HUES6 (cell line): Measurements from ENCODE around the gene NOL3.
A peak's percentile ranks its signal among the peaks of the same experiment; 100 is the strongest.

ENCODE experiments used
- H3K27ac ChIP-seq: 2 replicates; pipeline ENCODE4 v1.7.0; 2013; ENCODE audit warnings: low read depth, mild to moderate bottlenecking, low read length, inconsistent platforms
- H3K27me3 ChIP-seq: 2 replicates; pipeline ENCODE4 v1.6.1; 2013; ENCODE audit warnings: low read length; ENCODE audit not compliant: control insufficient read depth, insufficient read depth
- H3K36me3 ChIP-seq: 2 replicates; pipeline ENCODE4 v1.6.1; 2013; ENCODE audit warnings: low read length; ENCODE audit not compliant: control insufficient read depth, insufficient read depth
- H3K4me1 ChIP-seq: 2 replicates; pipeline ENCODE4 v1.6.1; 2013; ENCODE audit warnings: low read length; ENCODE audit not compliant: control insufficient read depth, insufficient read depth
- H3K4me3 ChIP-seq: 2 replicates; pipeline ENCODE4 v1.5.1; 2013; ENCODE audit warnings: low read depth, low read length
- H3K9ac ChIP-seq: one replicate; pipeline ENCODE4 v1.6.1; 2013; ENCODE audit warnings: mild to moderate bottlenecking, low read length
- H3K9me3 ChIP-seq: 2 replicates; pipeline ENCODE4 v1.6.1; 2013; ENCODE audit warnings: low read depth, low read length; ENCODE audit not compliant: control insufficient read depth, insufficient read depth

Gene NOL3

GRCh38 chr16:67185651-67186134, 15.4 kb downstream of the NOL3 start:
- Histone ChIP-seq H3K9ac (no peak overlapping the region), H3K27ac (no peak overlapping the region), H3K36me3 (no peaks in the 10 kb centered on the region)

GRCh38 chr16:67186550-67186950, 16.2 kb downstream of the NOL3 start:
- H3K4me3 ChIP-seq, result no peak overlapping the region
- H3K27ac ChIP-seq, result no peak overlapping the region
- H3K9ac ChIP-seq, result no peak overlapping the region
- H3K4me1 ChIP-seq, result peaks cover 28% of the 10 kb centered on the region; the same call in 1 of the 2 replicates
- peaks cover 28% of the 10 kb centered on the region for H3K27me3 ChIP-seq
- no peaks in the 10 kb centered on the region for H3K9me3 ChIP-seq
- no peaks in the 10 kb centered on the region for H3K36me3 ChIP-seq

More at GRCh38 chr16:67185651-67186134, 15.4 kb downstream of the NOL3 start:
- H3K9me3 ChIP-seq, result no peaks in the 10 kb centered on the region
- H3K4me1 ChIP-seq, result peaks cover 28% of the 10 kb centered on the region; the same call in 1 of the 2 replicates
- peaks cover 28% of the 10 kb centered on the region for H3K27me3 ChIP-seq
- no peak overlapping the region for H3K4me3 ChIP-seq

DNA sequence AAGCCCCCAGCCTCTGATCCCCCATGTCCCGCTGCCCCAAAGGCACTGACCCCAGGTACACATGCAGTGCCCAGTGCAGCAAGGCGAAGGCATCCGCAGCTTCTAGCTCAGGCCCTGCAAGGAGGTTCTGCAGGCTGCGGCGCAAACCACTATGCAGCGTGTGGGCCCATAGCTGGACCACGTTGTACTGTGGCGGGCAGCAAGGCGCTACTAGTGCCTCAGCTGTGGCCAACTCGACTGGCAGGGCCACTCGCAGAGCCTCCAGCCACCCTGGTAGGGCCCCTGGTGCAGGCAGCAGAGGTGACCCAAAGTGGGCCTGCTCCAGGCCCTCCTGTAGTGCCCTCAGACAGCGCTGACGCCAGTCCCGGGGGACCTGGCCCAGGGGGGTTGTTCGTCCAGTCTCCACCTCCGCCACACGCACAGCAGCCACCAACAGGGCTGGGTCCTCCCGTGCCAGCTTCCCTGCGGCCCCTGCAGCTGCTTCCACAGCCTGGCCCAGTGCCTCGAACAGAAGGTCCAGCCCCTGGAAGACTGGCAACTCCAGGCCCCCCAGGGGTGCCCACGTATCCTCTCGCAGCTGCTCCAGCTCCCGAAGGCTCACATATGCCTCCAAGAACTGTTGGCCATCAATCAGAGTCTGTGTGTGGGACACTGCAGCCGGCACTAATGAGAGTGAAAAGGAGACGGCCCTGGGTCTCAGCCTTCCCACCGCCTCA, 17.0 kb downstream of the NOL3 start:
- Histone ChIP-seq H3K4me3 (no peak overlapping the region), H3K27ac (no peak overlapping the region), H3K27me3 (peaks cover 28% of the 10 kb centered on the region), H3K9me3 (no peaks in the 10 kb centered on the region), H3K9ac (no peak overlapping the region), H3K36me3 (no peaks in the 10 kb centered on the region), H3K4me1 (peaks cover 28% of the 10 kb centered on the region; the same call in 1 of the 2 replicates)

DNA sequence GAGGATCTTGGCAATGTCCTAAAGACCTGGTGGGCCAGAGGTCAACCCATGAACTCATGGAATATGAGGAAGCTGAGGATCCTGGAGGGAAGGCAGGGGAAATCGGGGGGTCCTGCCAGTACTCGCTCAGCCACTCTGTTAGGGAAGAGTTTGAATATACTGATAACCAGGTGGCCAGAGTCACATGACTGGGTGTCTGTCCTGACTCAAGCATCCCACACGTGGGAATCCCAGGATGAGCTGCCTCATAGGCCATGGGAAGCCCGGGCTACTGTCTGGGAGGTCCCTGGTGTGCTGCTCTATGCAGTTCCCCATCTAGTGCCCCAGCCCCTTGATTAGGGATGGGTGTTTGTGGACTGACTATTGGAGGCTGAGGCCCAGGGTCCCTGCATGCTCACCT, 18.0 kb downstream of the NOL3 start:
- Histone ChIP-seq H3K27me3 (peaks cover 28% of the 10 kb centered on the region), H3K4me1 (peaks cover 28% of the 10 kb centered on the region; the same call in 1 of the 2 replicates), H3K27ac (no peak overlapping the region), H3K36me3 (peaks cover under 1% of the 10 kb centered on the region; the same call in 1 of the 2 replicates), H3K4me3 (no peak overlapping the region), H3K9me3 (no peaks in the 10 kb centered on the region), H3K9ac (no peak overlapping the region)

DNA sequence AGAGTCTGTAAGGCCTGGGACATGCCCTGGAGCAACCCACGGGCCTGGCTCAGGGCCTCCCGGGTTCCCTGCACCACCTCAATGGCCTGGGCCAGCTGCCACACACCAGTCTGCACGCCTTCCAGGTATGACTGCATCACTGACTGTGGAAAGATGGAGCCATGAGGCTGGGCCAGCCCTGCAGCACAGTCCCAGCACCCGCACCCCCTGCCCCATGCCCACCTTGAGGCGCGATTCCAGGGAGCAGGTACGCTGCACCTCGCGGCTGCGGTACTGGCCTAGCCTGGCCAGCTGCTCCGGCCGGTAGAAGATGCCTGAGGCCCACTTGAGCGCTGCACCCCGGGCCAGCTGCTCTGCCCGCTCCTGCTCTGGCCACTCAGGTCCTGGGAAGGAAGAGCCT, 18.5 kb downstream of the NOL3 start:
- no peak overlapping the region for H3K9ac ChIP-seq
- H3K27me3 ChIP-seq, result peaks cover 28% of the 10 kb centered on the region
- no peak overlapping the region for H3K4me3 ChIP-seq
- H3K36me3 ChIP-seq, result peaks cover 6% of the 10 kb centered on the region
- H3K4me1 ChIP-seq, result peaks cover 28% of the 10 kb centered on the region; the same call in 1 of the 2 replicates
- no peaks in the 10 kb centered on the region for H3K9me3 ChIP-seq
- H3K27ac ChIP-seq, result no peak overlapping the region

DNA sequence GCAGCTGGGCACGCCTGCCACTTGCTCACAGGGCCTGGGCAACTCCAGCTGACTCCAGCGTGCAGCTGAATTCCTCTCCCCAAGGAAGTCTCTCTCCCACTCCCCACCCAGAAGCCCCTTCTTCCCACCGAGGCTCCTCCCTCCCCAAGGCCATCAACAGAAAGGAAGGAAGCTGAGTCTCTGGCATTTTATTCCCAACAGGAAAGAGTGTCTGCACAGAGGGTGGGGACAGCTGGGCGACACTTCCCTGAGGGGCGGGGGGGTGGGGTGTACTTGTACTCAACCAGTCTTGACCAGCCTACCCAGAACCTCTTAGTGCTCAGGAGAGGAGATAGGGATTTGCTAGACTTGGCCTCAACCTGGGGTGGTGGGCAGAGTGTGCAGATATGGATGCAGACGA, 19.7 kb downstream of the NOL3 start, which contains the start of gene EXOC3L1:
Gene EXOC3L1, minus strand, starts transcription at position 96 of the 400 bp plus-strand sequence. CDS start 460 bp downstream, outside the sequence.
- H3K27ac ChIP-seq, result no peak within 1 kb of the TSS
- H3K9ac ChIP-seq, result no peak within 1 kb of the TSS
- H3K4me1 ChIP-seq, result peaks cover 23% of the 10 kb centered on the region; the same call in 1 of the 2 replicates
- H3K9me3 ChIP-seq, result no peaks in the 10 kb centered on the region
- peaks cover 18% of the 10 kb centered on the region for H3K36me3 ChIP-seq
- H3K4me3 ChIP-seq, result no peak within 1 kb of the TSS
- peaks cover 17% of the 10 kb centered on the region for H3K27me3 ChIP-seq

DNA sequence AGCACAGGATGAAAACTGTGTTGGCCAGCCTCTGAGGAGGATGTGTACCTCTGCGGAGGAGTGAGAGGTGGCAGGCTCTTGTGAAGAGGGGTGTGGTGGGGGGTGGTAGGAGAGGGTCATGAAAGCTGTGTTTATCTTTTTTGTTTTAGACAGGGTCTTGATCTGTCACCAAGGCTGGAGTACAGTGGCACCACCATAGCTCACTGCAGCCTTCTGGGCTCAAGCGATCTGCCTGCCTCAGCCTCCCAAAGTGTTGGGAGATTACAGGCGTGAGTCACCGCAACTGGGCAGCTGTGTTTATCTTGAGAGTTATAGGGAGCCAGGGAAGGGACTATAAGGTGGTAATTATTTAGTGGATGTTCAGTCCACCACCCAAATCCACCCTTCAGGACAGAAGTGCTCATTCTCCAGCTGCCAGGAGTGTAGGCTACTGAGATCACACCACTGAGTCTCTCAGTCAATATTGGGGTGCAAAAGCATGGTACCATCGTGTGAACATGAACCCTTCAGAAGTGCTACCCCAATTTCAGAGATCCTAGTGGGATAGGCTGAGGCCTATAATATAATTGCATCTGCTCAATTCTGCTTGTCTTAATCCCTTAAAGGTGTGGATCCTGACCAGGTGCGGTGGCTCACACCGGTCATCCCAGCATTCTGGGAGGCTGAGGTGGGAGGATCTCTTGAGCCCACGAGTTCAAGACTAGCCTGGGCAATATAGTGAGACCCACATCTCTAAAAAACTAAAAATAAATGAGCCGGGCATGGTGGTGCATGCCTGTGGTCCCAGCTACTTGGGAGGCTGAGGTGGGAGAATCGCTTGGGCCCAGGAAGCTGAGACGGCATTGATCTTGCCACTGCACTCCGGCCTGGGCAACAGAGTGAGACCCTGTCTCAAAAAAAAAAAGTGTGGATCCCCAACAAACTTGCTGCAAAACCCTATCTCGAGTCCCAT, 20.4 kb downstream of the NOL3 start:
- Histone ChIP-seq H3K4me1 (peaks cover 19% of the 10 kb centered on the region; the same call in 1 of the 2 replicates), H3K9me3 (no peaks in the 10 kb centered on the region), H3K27me3 (peaks cover 11% of the 10 kb centered on the region), H3K27ac (no peak overlapping the region), H3K4me3 (no peak overlapping the region), H3K36me3 (peaks cover 25% of the 10 kb centered on the region), H3K9ac (no peak overlapping the region)

GRCh38 chr16:67191411-67191994, 21.2 kb downstream of the NOL3 start:
- Histone ChIP-seq H3K4me1 (peaks cover 14% of the 10 kb centered on the region; the same call in 1 of the 2 replicates), H3K9ac (no peak overlapping the region), H3K27ac (no peak overlapping the region), H3K4me3 (peak overlapping the region; percentile 100), H3K9me3 (no peaks in the 10 kb centered on the region), H3K27me3 (peaks cover 3% of the 10 kb centered on the region; the same call in 1 of the 2 replicates), H3K36me3 (peaks cover 33% of the 10 kb centered on the region)

GRCh38 chr16:67191995-67192681, 21.8 kb downstream of the NOL3 start, which contains the start of gene E2F4:
TSS of gene E2F4 (plus strand) at chr16:67192155. CDS start at chr16:67192228, 73 bp downstream.
- Histone ChIP-seq H3K27ac (peak within 1 kb of the TSS; percentile 82), H3K9ac (peak within 1 kb of the TSS; percentile 90), H3K4me1 (peaks cover 8% of the 10 kb centered on the region; the same call in 1 of the 2 replicates), H3K9me3 (no peaks in the 10 kb centered on the region), H3K4me3 (peak within 1 kb of the TSS; percentile 100), H3K36me3 (peaks cover 39% of the 10 kb centered on the region), H3K27me3 (no peaks in the 10 kb centered on the region)
